Gastroesophageal sphincter (tissue), 3 donors: Measurements from ENCODE around the gene MBTPS1.

Experiments
- CTCF ChIP-seq, 4 experiments: fragments of 200-600 bp in 2 of 4; fragments of 450-650 bp in 2 of 4; sonication (generic) in 1 of 4; IDR thresholded peaks; one replicate each; pipeline ENCODE4 v1.5.1; 2017 to 2019; ENCODE audit warnings: antibody characterized with exemption in 4 of 4, mild to moderate bottlenecking in 2 of 4, moderate library complexity in 2 of 4
- POLR2AphosphoS5 ChIP-seq: sonication (generic); formaldehyde crosslinking; IDR thresholded peaks from one replicate; pipeline ENCODE4 v1.6.1; 2017; ENCODE audit warnings: antibody characterized with exemption

- TF ChIP-seq CTCF (IDR thresholded peaks at IDR 0.05) (no peak), POLR2AphosphoS5 (no peak)
Measured at GRCh38 chr16:84074721-84075120, 42.0 kb downstream of the MBTPS1 start.
